ENCODE measurements around the gene RCSD1.
A peak's percentile ranks its signal among the peaks of the same experiment; 100 is the strongest.

- no peak for TF ChIP-seq CTCF (conservative IDR thresholded peaks at IDR 0.05; ENCODE audit: low read depth, low read length)
- TF ChIP-seq RAD21 (IDR thresholded peaks at IDR 0.05; ENCODE audit: low read length) = no peak
- TF ChIP-seq POLR2A (IDR thresholded peaks at IDR 0.05; ENCODE audit: low read depth, low read length) = no peak; the same call in 1 of the 2 replicates
- TF ChIP-seq CEBPB (IDR thresholded peaks at IDR 0.05; ENCODE audit: low read depth, low read length) = no peak
- no peak for TF ChIP-seq BHLHE40 (IDR thresholded peaks at IDR 0.05; ENCODE audit: low read depth, low read length)
- TF ChIP-seq MXI1 (IDR thresholded peaks at IDR 0.05; ENCODE audit: borderline replicate concordance, low read depth, low read length) = 0 out of 2 replicates have a peak, but pooled peaks have one; percentile 52
- TF ChIP-seq MAZ (IDR thresholded peaks at IDR 0.05; ENCODE audit: borderline replicate concordance, low read depth, low read length) = no peak
Observed at GRCh38 chr1:167722152-167722869, 92.3 kb downstream of the RCSD1 start.

Measured in IMR-90 (cell line).